ACHN (cell line): Measurements from ENCODE around the gene BLM.

Experiments used
- DNase-seq: peaks from one replicate; pipeline ENCODE4 v3.0.0-alpha.2; 2015
- in situ Hi-C: cut with HindIII; loops from 2 replicates; pipeline ENCODE4 v1.10.0; 2017; ENCODE audit warnings: low sequenced_read_pairs, low pct_ligation_motif_present, low pct_unique_long_range_greater_than_20kb

BLM gene

GRCh38 chr15:90857883-90858443, 140.8 kb downstream of the BLM start:
- in situ Hi-C loops: no loop called here
- no peak for DNase-seq

- in situ Hi-C loops: no loop called here
- no peak for DNase-seq
Observed at GRCh38 chr15:90859234-90860131, 142.3 kb downstream of the BLM start.

GRCh38 chr15:90860450-90860849, 143.3 kb downstream of the BLM start:
- in situ Hi-C loops: no loop called here
- DNase-seq: no peak

- in situ Hi-C loops: no loop called here
- DNase-seq: no peak
Observed at GRCh38 chr15:90860942-90861675, 144.0 kb downstream of the BLM start.

- no peak for DNase-seq
- in situ Hi-C loops: no loop called here
Observed at GRCh38 chr15:90862487-90862886, 145.3 kb downstream of the BLM start.

- DNase-seq: no peak
- in situ Hi-C loops: no loop called here
Observed at GRCh38 chr15:90862964-90863778, 146.0 kb downstream of the BLM start.

GRCh38 chr15:90863987-90864386, 146.8 kb downstream of the BLM start:
- DNase-seq: no peak
- in situ Hi-C loops: no loop called here

GRCh38 chr15:90864507-90864906, 147.4 kb downstream of the BLM start:
- DNase-seq: no peak
- in situ Hi-C loops: no loop called here

GRCh38 chr15:90865702-90866101, 148.6 kb downstream of the BLM start:
- no peak for DNase-seq

More at GRCh38 chr15:90865702-90866101, 148.6 kb downstream of the BLM start:
- in situ Hi-C loops: no loop called here
